ENCODE results near the gene ARHGEF39. TPM values are rescaled to one million over a fixed set of nuclear protein-coding genes. Genes with fewer than 3 reads are reported as not detected.
"Not testable (repeated sequence)": the region's sequence is repeated elsewhere in the genome, so short reads cannot be mapped to it uniquely, and the experiment has no call there.

ARHGEF39 gene
- total RNA-seq, 1 donor from 2014 or later = 1.0 TPM

DNA sequence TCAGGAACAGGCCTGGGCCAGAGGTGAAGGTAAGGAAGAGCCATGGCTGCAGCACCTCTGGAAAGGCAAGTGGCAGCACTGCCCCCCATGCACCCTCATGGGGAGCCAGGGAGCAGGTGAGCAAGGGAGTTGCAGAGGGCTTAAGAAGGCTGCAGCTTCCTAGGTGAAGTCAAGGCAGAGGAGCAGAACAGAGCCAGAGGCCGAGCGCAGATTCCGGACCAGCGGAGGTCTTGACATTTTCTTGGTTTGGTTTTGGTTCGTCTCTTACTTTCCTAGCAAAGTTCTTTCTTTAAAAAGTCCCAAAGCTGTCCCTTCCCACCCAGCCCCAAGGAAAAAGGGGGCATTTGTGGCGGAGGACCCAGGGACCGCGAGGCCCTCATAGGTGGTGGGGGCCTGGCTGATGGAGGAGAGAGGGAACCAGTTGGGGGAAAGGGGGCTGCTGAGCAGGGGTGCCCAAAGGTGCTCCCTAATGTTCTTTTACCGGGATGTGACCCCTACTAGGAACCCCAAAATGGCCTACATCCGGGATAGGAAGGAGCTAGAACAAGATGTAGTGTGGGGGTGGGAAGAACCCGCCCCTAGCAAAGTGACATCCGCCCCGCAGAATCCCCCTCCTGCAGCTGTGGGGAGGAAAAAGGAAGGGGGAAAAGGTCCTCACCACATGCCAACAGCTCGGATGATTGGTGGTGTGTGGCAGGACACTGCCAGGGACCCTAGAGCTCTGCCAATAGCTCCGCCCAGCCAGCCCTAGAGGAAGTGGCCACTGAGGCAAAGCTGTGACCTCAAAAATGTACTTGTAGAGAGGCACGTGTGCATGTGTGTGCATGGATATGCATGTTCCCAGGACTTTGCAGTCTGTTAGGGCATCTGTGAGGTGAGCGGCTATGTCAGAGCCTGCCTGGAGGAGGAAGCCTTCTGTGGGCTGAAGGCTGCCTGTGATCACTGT lies 45.9 kb downstream of the ARHGEF39 start:
- DNase-seq (ENCODE audit: low read depth in 2 of 2) = no peak

DNA sequence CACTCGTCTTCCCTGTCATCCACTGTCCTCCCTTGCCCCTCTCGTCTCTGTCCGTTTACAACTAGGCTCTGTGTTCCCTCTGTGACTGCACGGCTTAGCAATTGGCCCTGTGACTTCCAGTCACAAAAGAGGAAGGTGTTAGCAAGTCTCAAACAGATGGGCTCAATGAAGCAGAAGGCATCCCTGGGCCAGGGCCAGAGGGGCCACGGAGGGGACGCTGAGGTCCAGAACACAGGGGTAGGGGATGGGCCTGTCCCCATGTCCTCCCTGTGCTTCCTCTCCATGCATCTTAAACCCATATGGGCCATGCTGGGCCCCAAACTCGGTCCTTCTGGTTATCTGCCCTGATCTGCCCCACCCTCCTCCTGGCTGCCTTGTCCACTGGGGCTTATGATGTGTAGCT lies 46.7 kb downstream of the ARHGEF39 start, which contains the start of gene CD72:
Gene CD72 (minus strand): TSS at position 89 of the 403 bp plus-strand sequence. CDS start 110 bp downstream, outside the sequence.
- no peak for DNase-seq (ENCODE audit: low read depth in 2 of 2)

DNA sequence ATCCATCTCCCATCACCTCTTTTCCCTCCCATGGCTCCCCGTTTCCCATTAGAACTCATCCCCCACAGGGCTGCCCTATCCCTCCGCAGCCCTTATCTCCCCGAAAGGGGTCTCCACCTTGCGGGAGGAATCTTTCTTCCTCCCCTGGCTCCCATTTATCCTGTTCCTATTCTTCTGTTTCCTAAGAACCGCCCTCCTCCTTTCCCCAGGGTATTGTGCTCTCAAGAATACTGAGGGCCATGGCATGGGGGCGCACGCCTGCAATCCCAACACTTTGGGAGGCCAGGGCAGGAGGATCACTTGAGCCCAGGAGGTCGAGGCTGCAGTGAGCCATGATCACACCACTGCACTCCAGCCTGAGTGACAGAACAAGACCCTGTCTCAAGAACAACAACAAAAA lies 47.4 kb downstream of the ARHGEF39 start:
- no peak for DNase-seq (ENCODE audit: low read depth in 2 of 2)

DNA sequence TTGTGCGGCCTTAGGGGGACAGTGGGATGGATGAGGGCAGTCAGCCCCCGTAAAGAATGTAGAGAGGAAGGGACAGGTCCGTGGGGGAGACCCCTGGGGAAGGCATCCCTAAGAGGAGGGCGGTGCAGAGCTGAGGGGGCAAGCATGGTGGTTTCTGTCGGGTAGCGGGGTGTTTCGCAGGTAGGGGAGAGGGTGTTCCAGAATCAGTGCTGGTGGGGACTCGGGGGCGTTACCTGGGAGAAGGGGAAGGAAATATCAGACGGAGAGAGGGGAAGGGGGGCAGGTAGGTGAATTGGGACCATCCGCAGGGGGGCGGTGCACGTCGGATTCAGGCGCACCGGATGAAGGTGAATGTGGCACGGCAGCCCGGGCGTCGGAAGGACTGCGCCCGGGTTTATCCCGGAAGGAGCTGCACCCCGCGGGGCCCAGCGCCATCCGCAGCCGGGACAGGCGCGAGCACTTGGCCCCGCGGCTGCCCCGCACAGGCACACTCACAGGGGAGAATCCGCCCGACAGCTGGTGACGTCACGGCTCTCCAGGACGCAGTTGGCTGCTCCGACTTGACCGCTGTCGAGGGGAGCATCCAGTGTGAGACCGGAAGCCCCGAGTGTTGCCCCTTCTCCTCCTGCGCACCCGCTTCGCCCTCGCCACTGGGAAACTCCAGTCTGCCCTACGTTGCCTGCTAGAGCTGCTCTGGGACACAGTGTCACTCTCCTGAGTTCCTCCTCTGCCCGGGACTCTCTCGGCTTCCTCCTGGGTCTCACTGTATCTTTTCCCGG lies 48.1 kb downstream of the ARHGEF39 start:
- DNase-seq (ENCODE audit: low read depth in 2 of 2) = peak in 1 of 2 donors; percentile 51

DNA sequence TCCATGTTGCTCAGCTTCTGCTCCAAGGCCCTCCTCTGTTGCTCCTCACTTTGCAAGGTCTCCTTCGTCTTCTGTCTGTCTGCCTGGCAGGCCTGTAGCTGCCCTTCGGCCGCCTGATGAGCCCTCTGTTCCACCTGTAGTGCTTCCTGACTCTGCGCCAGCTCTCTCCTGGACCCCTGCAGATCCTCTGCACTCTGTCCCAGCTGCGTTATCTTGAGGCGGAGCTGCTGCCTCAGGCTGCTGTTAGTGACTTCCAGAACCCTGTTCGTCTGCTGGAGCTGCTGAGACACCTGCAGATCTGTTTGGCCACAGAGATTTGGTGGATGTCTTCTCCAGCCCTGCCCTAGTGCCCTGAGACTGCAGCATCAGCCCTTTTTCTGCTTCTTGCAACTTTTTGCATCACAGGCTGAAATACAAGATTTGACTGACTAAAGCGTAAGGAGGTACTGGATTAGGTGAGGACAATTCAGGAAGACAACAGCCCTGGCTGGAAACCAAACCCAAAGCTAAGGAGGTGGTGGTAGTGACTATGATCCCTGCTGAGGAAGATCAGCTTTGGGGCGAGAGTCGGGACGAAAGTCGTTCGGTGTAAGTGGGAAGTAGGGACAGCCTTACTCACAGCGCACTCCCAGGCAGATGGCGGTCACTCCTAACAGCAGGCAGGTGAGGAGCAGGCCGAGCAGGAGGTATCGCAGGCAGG lies 48.9 kb downstream of the ARHGEF39 start:
- no peak for DNase-seq (ENCODE audit: low read depth in 2 of 2)

DNA sequence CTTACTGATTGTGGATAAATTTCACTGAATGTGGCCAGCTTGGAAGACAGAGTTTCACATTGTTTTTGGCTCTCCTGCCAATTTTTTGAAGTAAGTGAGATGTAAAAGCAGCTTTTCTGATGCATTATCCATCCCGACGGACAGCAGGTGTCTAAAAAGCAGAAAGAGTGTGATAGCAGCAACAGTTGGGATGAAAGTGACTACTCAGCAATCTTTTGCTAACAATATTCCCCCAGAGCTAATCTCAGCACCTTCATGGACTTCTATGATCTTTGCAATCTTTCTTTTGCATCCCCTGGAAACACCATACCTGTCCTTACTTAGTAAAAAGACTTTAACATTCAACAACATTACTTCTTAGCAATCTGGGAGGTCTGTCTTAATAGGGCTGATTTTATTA lies 52.2 kb downstream of the ARHGEF39 start:
- DNase-seq (ENCODE audit: low read depth in 2 of 2) = no peak

DNA sequence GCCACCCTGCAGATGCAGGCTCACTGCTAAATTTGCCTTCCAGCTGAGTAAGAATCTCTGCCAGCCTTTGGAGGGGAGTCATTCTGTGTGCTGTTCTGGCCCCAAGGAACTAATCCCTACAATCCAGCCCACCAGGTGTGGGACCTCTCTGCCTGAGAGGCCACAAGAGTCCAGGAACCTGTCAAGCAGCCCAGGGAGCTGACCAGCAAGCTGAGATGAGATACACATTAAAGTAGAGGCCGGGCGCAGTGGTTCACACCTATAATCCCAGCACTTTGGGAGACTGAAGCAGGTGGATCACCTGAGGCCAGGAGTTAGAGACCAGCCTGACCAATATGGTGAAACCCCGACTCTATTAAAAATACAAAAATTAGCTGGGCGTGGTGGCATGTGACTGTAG lies 52.9 kb downstream of the ARHGEF39 start:
- not testable (repeated sequence) for DNase-seq (ENCODE audit: low read depth in 2 of 2)

DNA sequence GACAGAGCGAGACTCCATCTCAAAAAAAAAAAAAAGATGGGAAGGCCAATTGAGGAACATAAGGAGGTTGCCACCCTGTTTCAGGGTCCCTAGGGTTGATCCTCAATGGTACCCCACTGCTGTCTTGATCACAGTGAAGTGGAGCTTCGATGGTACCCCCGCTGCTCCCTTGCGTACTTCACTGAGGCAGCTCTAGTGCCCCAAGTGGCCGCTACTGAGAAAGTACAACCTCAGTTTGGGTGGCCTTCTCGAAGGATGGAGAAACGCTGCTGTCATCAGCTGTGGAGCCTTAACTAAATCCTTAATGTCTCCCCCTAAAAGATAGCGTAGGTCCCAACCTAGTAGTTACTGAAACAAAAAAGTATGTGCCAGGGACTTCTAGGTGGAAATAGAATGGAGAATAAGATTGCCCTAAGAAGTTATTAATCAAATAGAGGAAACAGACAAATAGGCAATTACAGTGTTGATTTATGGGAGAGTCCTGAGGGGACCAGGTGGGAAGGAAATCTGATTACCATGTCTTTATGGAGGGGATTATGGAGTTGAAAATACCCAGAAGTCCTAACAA lies 53.7 kb downstream of the ARHGEF39 start:
- peak in 1 of 2 donors; percentile 42 for DNase-seq (ENCODE audit: low read depth in 2 of 2)

DNA sequence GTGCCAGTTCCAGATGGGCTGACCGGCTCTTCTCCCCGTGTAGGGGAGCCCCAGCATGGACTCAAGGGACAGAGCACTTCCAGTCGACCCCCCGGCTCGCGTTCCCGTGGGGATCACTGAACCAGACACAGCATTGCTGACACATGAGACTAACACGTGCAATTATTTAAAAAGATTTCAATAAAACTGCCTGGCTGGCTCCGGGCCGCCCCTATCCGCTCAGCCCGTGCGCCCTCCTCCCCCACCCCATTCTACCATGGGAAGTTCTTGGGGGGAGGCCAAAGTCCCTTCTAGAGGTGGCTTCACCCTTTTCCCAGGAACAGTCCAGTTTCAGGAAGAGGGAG lies 55.2 kb downstream of the ARHGEF39 start:
- DNase-seq (ENCODE audit: low read depth in 2 of 2) = no peak

Other genes starting within 250 kb of the ARHGEF39 start
- gene RUSC2, start 175.1 kb downstream of the ARHGEF39 start, total RNA-seq = 7.8 and 11.1 TPM in 2 replicates
- 3.1 and 5.8 TPM in 2 replicates for gene TESK1, start 59.9 kb downstream of the ARHGEF39 start, total RNA-seq
- 0.13 TPM in 1 of 2 replicates, not detected in the other for gene CD72, start 46.8 kb downstream of the ARHGEF39 start, total RNA-seq
- gene SIT1, start 14.3 kb downstream of the ARHGEF39 start, total RNA-seq = not detected in 2 replicates
- gene RMRP, start 7.2 kb downstream of the ARHGEF39 start, total RNA-seq = 194,626 and 272,621 TPM in 2 replicates
- 7.7 and 10.9 TPM in 2 replicates for gene CCDC107, start 6.9 kb downstream of the ARHGEF39 start, total RNA-seq
- gene CA9, start 8.7 kb upstream of the ARHGEF39 start, total RNA-seq = 0.13 TPM in 2 replicates
- gene TPM2, start 24.7 kb upstream of the ARHGEF39 start, total RNA-seq = 4.4 and 6.2 TPM in 2 replicates
- gene TLN1, start 67.0 kb upstream of the ARHGEF39 start, total RNA-seq = 230 and 315 TPM in 2 replicates
- 35.5 and 39.9 TPM in 2 replicates for gene CREB3, start 67.5 kb upstream of the ARHGEF39 start, total RNA-seq
- 66.6 and 78.1 TPM in 2 replicates for gene GBA2, start 84.0 kb upstream of the ARHGEF39 start, total RNA-seq
- gene RGP1, start 84.1 kb upstream of the ARHGEF39 start, total RNA-seq = 9.0 and 11.3 TPM in 2 replicates
- 142 and 187 TPM in 2 replicates for gene MSMP, start 89.1 kb upstream of the ARHGEF39 start, total RNA-seq
- gene NPR2, start 126.4 kb upstream of the ARHGEF39 start, total RNA-seq = 1.1 and 1.5 TPM in 2 replicates
- not detected in 2 replicates for gene SPAG8, start 147.1 kb upstream of the ARHGEF39 start, total RNA-seq
- 4.4 and 9.9 TPM in 2 replicates for gene HINT2, start 149.8 kb upstream of the ARHGEF39 start, total RNA-seq
- gene FAM221B, start 163.5 kb upstream of the ARHGEF39 start, total RNA-seq = not detected in 2 replicates
- gene TMEM8B, start 164.0 kb upstream of the ARHGEF39 start, total RNA-seq = 0.13 and 0.25 TPM in 2 replicates
- gene OR13J1, start 205.2 kb upstream of the ARHGEF39 start, total RNA-seq = not detected in 2 replicates
- gene HRCT1, start 241.0 kb upstream of the ARHGEF39 start, total RNA-seq = 2.6 and 3.3 TPM in 2 replicates
- gene SPAAR, start 244.3 kb upstream of the ARHGEF39 start, total RNA-seq = 0.76 and 2.8 TPM in 2 replicates